Activated T-helper 1 cell treated with anti-CD3 and anti-CD28 coated beads, Interleukin-2, amount 50 U/mL, for 16 hours (primary cell): Measurements from ENCODE around the gene AVP.
A peak's percentile ranks its signal among the peaks of the same experiment; 100 is the strongest.
"Not testable (repeated sequence)": the region's sequence is repeated elsewhere in the genome, so short reads cannot be mapped to it uniquely, and the experiment has no call there.

ENCODE experiments used
- DNase-seq, 2 donors: peaks; one replicate each; pipeline ENCODE4 v3.0.0-alpha.2; 2020; ENCODE audit warnings: low read depth in 1 of 2, low spot score in 1 of 2

AVP gene

DNA sequence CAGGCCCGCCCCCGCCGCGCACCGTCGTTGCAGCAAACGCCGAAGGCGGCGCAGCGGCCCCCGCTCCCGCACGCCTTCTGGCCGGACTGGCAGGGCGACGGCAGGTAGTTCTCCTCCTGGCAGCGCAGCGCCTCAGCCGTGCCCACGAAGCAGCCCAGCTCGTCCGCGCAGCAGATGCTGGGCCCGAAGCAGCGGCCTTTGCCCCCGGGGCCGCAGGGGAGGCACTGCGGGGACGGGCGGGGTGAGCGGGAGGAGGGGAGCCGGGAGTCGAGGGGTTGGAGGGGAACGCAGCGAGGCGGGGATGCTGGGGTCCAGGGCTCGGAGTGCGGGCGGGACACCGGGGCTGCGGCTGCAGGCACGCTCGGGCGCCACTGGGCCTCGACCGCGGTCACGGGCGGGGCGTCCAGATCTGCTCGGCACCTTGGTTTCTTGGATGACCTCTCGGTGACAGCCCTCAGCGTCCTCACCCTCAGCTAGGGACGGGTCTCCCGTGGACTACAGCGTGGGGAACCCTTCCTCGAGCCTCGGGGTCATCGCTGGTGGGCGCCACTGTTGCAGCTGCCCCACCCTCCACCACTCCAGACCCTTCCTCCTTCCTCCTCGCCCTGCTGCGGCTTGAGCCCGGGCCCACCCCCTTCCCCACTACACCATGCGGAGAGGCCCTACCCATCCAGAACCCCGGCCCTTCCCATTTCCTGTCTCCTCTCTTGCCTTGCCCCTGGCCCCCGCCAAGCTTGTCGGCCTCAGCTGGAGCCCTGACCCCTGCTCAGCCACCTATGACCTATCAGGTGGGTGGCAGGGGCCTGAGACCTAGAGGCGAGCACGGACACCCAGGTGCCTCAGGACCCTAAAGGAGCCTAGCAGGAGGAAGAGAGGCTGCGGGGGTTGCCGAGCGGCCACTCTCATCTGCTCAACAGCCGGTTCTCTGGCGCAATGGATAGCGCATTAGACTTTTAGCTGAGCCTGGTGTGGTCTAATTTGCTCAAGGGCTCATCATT lies 1.3 kb downstream of the AVP start:
- no peak for DNase-seq

GRCh38 chr20:3082306-3082951 lies 2.1 kb downstream of the AVP start:
- DNase-seq, result no peak

- DNase-seq, result no peak
These were observed 2.9 kb downstream of the AVP start for GRCh38 chr20:3081641-3082040.

- DNase-seq, result no peak
These were observed 3.6 kb downstream of the AVP start for GRCh38 chr20:3080939-3081388.

DNA sequence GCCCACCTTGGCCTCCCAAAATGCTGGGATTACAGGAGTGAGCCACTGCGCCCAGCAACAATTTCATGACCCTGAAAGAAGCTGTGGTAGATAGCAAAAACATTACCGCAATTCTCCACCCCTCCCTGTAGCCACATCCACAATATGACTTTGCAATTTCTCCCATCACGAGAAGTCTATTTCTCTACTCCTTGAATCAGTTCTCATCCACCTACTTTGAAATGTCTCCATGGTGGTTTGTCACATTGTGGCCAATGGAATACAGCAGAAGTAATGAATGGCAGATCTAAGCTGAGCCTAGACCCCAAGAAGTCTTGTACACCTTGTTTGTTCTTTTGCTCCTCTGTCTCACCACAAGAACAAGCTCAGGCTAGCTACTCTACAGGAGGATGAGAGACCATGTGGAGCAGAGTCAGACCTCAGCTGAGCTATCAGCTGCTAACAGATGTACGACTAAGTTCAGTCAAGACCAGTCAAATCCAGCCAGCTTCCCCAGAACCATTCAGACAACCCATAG lies 6.8 kb downstream of the AVP start:
- no peak for DNase-seq

- not testable (repeated sequence) for DNase-seq
These were observed 9.2 kb downstream of the AVP start for GRCh38 chr20:3075315-3075714.

DNA sequence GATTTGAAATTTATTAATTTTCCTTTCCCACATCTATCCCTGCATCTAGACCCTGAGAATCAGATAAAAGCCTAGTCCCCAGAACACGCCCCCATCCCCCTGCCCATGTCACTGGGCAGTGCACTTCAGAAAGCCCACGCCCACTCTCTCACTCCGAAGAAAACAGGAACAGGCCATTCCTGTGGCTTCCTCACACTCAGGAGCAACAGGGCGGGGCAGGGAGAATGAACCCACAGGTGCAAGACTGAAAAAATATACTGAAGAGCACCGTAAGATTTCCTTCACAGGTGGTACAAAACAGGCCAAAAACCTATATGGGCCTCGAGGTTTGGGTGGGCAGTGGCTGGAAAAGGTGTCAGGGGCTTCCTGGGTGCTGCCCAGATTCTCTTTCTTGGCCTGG lies 9.7 kb downstream of the AVP start:
- no peak for DNase-seq

- not testable (repeated sequence) for DNase-seq
These were observed 11.3 kb downstream of the AVP start for GRCh38 chr20:3073251-3073643.

GRCh38 chr20:3072530-3073250 lies 11.8 kb downstream of the AVP start:
- DNase-seq, result no peak

- peak; percentile 46 to 55 for DNase-seq
These were observed 12.7 kb downstream of the AVP start, which contains the start of gene OXT for GRCh38 chr20:3071610-3072529. TSS of gene OXT (plus strand) at chr20:3071620. CDS start at chr20:3071656, 36 bp downstream.

DNA sequence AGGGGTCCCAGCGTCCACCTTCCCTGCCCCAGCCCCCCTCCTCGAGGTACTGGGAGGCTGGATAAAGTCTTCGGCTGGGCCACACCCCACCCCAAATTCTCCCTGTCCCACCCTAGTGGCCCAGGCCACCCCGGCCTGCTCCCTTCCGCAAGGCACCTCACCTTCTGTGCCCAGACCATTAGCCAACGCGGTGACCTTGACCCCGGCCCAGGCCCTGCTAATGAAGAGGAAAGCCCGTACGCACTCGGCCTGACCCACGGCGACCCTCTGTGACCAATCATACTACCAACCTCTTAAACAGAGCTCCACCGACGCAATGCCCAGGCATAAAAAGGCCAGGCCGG lies 13.3 kb downstream of the AVP start:
- no peak for DNase-seq

- no peak for DNase-seq
These were observed 13.8 kb downstream of the AVP start for GRCh38 chr20:3070725-3071124.

GRCh38 chr20:3068986-3069900 lies 15.3 kb downstream of the AVP start:
- DNase-seq, result no peak

DNA sequence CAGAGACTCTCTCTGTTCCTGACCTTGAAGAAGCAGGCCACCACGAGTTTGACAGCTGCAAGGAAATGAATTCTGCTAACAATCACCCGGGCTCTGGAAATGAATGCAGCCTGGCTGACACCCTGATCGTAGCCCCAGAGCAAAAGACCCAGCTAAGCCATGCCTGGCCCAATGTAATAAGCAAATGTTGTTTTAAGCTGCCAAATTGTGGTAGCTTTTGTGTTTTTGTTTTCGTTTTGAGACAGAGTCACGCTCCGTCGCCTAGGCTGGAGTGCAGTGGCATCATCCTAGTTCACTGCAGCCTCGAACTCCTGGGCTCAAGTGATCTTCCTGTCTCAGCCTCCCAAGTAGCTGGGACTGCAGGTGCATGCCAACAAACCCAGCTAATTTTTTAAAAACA lies 16.4 kb downstream of the AVP start:
- no peak for DNase-seq

GRCh38 chr20:3067139-3068014 lies 17.1 kb downstream of the AVP start:
- no peak for DNase-seq

DNA sequence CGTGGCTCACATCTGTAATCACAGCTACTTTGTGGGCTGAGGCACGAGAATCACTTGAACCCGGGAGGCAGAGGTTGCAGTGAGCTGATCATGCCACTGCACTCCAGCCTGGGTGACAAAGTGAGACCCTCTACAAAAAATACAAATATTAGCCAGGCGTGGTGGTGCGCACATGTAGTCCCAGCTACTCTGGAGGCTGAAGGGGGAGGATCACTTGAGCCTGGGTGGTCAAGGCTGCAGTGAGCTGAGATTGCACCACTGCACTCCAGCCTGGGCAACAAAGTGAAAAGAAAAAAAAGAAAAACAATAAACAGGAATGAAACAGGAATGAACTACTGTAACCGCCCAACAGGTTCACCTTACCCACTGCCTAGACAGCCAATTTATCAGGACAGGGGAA lies 20.4 kb downstream of the AVP start:
- DNase-seq, result not testable (repeated sequence)

GRCh38 chr20:3059489-3059888 lies 25.0 kb downstream of the AVP start:
- no peak for DNase-seq

DNA sequence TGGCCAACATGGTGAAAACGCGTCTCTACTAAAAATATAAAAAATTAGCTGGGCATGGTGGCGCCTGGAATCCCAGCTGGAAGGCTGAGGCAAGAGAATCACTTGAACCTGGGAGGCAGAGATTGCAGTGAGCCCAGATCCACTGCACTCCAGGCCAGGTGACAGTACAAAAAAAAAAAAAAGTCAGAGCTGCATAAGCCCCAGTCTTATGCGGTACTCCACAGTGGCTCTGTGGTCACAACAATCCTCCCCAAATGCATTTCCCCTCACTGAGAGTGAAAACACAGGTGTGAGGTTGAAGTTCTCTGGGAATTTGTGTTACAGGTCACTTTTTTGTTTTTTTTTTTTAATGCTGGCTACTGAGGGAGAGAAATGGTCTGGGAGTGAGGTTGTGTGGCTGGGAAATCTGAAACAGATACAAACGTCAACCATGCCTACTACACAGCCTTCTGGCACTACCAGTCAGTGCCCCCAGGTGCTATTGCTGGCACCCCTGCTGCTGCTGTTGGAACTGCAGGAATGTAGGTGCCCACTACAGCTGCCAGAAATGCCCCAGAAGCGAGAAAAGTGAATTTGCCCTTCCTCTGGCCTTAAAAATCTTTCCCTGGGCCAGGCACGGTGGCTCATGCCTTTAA lies 33.0 kb downstream of the AVP start:
- DNase-seq, result no peak
